Measurements from ENCODE around the gene SMIM27. TPM values are rescaled to one million over a fixed set of nuclear protein-coding genes. Genes with fewer than 3 reads are reported as not detected.
A peak's percentile ranks its signal among the peaks of the same experiment; 100 is the strongest.
"Not testable (repeated sequence)": the region's sequence is repeated elsewhere in the genome, so short reads cannot be mapped to it uniquely, and the experiment has no call there.

Gene SMIM27
- total and polyA plus RNA-seq, 8 donors, result 2.4 to 21.4 (median 11.6) TPM; not detected in 2

DNA sequence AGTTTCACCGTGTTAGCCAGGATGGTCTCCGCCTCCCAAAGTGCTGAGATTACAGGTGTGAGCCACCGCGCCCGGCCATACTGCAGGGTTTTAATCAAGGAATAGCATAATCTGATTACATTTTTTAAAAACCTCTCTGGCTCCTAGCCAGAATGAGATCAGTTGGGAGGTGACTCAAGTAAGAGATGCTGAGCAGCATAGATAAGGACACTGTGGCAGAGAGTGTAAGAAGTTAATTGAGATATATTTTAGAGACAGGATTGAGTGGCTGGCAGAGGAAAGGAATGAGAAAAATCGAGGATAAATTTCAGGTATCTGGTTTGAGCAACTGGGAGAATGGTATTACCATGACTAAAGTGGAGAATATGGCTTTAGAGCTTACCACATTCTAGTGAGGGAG, 18.8 kb upstream of the SMIM27 start:
- no peak overlapping the region for H3K27ac ChIP-seq
- H3K4me3 ChIP-seq, result no peak overlapping the region
- no peaks in the 10 kb centered on the region for H3K4me1 ChIP-seq
- TF ChIP-seq, protein P1, sequence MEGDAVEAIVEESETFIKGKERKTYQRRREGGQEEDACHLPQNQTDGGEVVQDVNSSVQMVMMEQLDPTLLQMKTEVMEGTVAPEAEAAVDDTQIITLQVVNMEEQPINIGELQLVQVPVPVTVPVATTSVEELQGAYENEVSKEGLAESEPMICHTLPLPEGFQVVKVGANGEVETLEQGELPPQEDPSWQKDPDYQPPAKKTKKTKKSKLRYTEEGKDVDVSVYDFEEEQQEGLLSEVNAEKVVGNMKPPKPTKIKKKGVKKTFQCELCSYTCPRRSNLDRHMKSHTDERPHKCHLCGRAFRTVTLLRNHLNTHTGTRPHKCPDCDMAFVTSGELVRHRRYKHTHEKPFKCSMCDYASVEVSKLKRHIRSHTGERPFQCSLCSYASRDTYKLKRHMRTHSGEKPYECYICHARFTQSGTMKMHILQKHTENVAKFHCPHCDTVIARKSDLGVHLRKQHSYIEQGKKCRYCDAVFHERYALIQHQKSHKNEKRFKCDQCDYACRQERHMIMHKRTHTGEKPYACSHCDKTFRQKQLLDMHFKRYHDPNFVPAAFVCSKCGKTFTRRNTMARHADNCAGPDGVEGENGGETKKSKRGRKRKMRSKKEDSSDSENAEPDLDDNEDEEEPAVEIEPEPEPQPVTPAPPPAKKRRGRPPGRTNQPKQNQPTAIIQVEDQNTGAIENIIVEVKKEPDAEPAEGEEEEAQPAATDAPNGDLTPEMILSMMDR (IDR thresholded peaks at IDR 0.05), result no peak
- TF ChIP-seq POLR2AphosphoS5 (IDR thresholded peaks at IDR 0.05), result no peak
- no peak for TF ChIP-seq POLR2A (IDR thresholded peaks at IDR 0.05)
- no peak for TF ChIP-seq EP300 (IDR thresholded peaks at IDR 0.05)
- no peaks in the 10 kb centered on the region for H3K27me3 ChIP-seq
- 93 to 96% (median 95%) methylated on average over 6 of the region's 6 CpGs for WGBS, 5 donors
- DNase-seq, result no peak
- no peaks in the 10 kb centered on the region for H3K9me3 ChIP-seq
- peaks cover 0 to 12% (median 8%) of the 10 kb centered on the region in 4 donors for H3K36me3 ChIP-seq
- intact Hi-C loops (cut with DNase I; ENCODE audit: low total_unique reads), result no loop called here

DNA sequence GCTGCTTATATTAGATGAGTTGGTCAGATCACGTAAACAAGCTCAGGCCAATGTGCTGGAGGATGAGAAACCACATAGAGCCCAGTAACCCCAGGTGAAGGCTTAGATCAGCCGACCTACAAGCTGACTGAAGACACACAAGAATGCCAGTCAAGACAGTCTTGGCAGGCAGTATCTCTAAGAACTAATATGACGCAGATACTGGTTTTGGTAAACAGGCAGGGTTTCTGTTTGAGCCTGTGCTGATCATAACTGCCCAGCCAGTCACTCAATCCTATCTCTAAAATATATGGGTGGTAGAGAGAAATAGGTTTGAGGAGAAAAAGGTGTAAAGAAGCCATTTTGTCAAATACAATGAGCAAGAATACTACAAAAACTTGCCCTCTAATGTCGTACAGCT, 18.3 kb upstream of the SMIM27 start:
- Histone ChIP-seq H3K36me3 (peaks cover 0 to 14% (median 10%) of the 10 kb centered on the region in 4 donors), H3K27ac (no peak overlapping the region), H3K9me3 (no peaks in the 10 kb centered on the region), H3K4me3 (no peak overlapping the region), H3K4me1 (no peaks in the 10 kb centered on the region), H3K27me3 (no peaks in the 10 kb centered on the region)
- TF ChIP-seq POLR2AphosphoS5 (IDR thresholded peaks at IDR 0.05), result no peak
- no peak for TF ChIP-seq EP300 (IDR thresholded peaks at IDR 0.05)
- TF ChIP-seq, protein P1 (IDR thresholded peaks at IDR 0.05), result no peak
- no peak for TF ChIP-seq POLR2A (IDR thresholded peaks at IDR 0.05)
- WGBS, 5 donors, result 92 to 97% (median 95%) methylated on average over 4 of the region's 4 CpGs
- no peak for DNase-seq
- intact Hi-C loops (cut with DNase I; ENCODE audit: low total_unique reads), result no loop called here

DNA sequence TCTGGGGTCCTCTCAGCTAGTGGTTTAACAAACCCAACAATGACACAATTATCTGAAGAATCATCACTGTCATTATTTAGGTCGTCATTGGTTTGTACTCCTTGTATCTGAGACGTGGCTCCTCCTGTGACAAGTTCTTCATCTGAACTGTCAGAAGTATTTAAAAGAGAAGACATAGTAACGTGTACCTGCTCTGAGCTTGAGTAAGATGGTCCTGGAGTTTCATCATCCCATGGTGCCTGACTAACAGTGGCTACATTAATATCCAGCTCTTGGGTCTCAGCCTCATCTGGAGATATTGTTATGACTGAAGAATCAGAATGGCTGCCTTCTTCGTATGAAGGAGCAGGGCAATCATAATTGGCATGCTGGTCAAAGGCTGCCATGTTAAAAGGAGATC, 9.1 kb upstream of the SMIM27 start:
- TF ChIP-seq POLR2A (IDR thresholded peaks at IDR 0.05), result no peak
- TF ChIP-seq POLR2AphosphoS5 (IDR thresholded peaks at IDR 0.05), result no peak
- TF ChIP-seq EP300 (IDR thresholded peaks at IDR 0.05), result no peak
- TF ChIP-seq, protein P1 (IDR thresholded peaks at IDR 0.05), result no peak
- Histone ChIP-seq H3K4me1 (peaks cover 6 to 27% (median 13%) of the 10 kb centered on the region in 4 donors), H3K9me3 (no peaks in the 10 kb centered on the region), H3K4me3 (no peak overlapping the region), H3K36me3 (peaks cover 0 to 48% (median 45%) of the 10 kb centered on the region in 4 donors), H3K27me3 (no peaks in the 10 kb centered on the region), H3K27ac (no peak overlapping the region)
- no peak for DNase-seq
- intact Hi-C loops (cut with DNase I; ENCODE audit: low total_unique reads), result no loop called here
- 92 to 98% (median 96%) methylated on average over 4 of the region's 4 CpGs for WGBS, 5 donors

DNA sequence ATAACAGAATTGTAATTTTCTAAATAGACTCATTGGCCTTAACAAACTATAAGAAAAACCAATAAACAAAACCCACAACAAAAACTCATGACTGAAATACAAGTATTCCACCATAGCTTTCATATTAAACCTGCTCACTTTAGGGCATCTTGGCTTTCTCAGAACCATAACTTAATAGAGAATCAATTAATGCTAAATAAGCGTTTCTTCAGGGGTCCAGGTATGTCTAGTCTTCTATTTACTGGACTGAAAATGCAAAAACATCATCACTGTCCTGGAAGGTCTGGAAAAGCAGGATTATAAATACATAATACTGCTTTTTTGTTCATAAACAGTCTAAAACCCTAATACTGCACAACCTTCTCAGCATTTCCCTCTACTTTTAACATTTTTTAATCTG, 6.2 kb upstream of the SMIM27 start:
- Histone ChIP-seq H3K27ac (peak overlapping the region in 1 of 5 donors; percentile 19), H3K4me1 (peaks cover 15 to 51% (median 34%) of the 10 kb centered on the region in 4 donors), H3K4me3 (no peak overlapping the region), H3K27me3 (no peaks in the 10 kb centered on the region), H3K36me3 (peaks cover 0 to 36% (median 31%) of the 10 kb centered on the region in 4 donors), H3K9me3 (no peaks in the 10 kb centered on the region)
- intact Hi-C loops (cut with DNase I; ENCODE audit: low total_unique reads), result no loop called here
- WGBS, 5 donors, result 88 to 97% (median 92%) methylated on average over 1 of the region's 1 CpG
- no peak for DNase-seq
- TF ChIP-seq POLR2A (IDR thresholded peaks at IDR 0.05) (no peak), EP300 (IDR thresholded peaks at IDR 0.05) (no peak), POLR2AphosphoS5 (IDR thresholded peaks at IDR 0.05) (no peak)
- TF ChIP-seq, protein P1 (IDR thresholded peaks at IDR 0.05), result no peak

DNA sequence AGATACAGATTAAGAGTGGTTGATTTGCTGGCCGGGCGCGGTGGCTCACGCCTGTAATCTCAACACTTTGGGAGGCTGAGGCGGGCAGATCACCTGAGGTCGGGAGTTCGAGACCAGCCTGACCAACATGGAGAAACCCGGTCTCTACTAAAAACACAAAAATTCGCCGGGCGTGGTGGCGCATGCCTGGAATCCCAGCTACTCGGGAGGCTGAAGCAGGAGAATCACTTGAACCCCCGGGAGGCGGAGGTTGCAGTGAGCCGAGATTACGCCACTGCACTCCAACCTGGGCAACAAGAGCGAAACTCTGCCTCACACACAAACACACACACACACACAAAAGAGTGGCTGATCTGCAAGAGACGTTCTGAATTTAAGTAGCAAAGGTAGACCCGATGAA, 3.9 kb upstream of the SMIM27 start:
- DNase-seq; H3K4me3 ChIP-seq; H3K9me3 ChIP-seq; intact Hi-C loops (cut with DNase I; ENCODE audit: low total_unique reads); H3K27ac ChIP-seq; H3K27me3 ChIP-seq: not testable (repeated sequence)
- WGBS, 5 donors, result 96 to 99% (median 98%) methylated on average over 20 of the region's 20 CpGs
- Histone ChIP-seq H3K36me3 (peaks cover 0 to 13% (median 9%) of the 10 kb centered on the region in 4 donors), H3K4me1 (peaks cover 19 to 57% (median 39%) of the 10 kb centered on the region in 4 donors)
